GM12878 (cell line): ENCODE data around the gene DCAF17. TPM values are rescaled to one million over a fixed set of nuclear protein-coding genes. Genes with fewer than 3 reads are reported as not detected.

Source experiments
- ATAC-seq: fragments of 200-7000 bp; cut with Tn5 transposase; 3 replicates; pipeline ENCODE4 v1.9.1; 2020; ENCODE audit warnings: mild to moderate bottlenecking, moderate library complexity
- BruUV-seq: library from RNA; stranded (reverse); fragments of 400-500 nt; replicated peaks from 2 replicates; lab custom pipeline; 2021; lab: Mats Ljungman, UMichigan
- CTCF ChIA-PET: fragments of 300-600 bp; sonication (Branson Sonifier 250); formaldehyde crosslinking; extraction: SDS; loops from one replicate; lab custom pipeline; 2021; ENCODE audit warnings: inconsistent platforms; lab: Yijun Ruan, JAX
- POLR2A ChIA-PET: fragments of 350-600 bp; formaldehyde crosslinking; extraction: SDS; loops from one replicate; lab custom pipeline; 2021; ENCODE audit warnings: inconsistent platforms; lab: Charles Lee
- RAD21 ChIA-PET: fragments of 300-600 bp; sonication (Branson Sonifier 250); formaldehyde crosslinking; loops from one replicate; lab custom pipeline; 2023; ENCODE audit warnings: antibody characterized with exemption; ENCODE audit not compliant: unreplicated experiment; lab: Charles Lee
- SMC1A ChIA-PET: fragments of 300-600 bp; sonication (Branson Sonifier 250); formaldehyde crosslinking; loops from one replicate; lab custom pipeline; 2023; ENCODE audit not compliant: unreplicated experiment, uncharacterized antibody; lab: Charles Lee
- DNase-seq: peaks from one replicate; pipeline ENCODE4 v3.0.0-alpha.2; 2011; ENCODE audit warnings: low read depth, low spot score
- FAIRE-seq: peaks from 3 replicates; lab custom pipeline; 2011; peaks lifted over from hg19 to GRCh38; lab: Jason Lieb, UNC
- H2AFZ ChIP-seq: 2 replicates; pipeline ENCODE4 v1.6.0; 2011; ENCODE audit warnings: low read depth, low read length, control low read depth; ENCODE audit not compliant: control insufficient read depth
- H3K27ac ChIP-seq: 2 replicates; pipeline ENCODE4 v1.5.1; 2011; ENCODE audit warnings: control low read depth; ENCODE audit not compliant: control insufficient read depth, insufficient read depth
- H3K27me3 ChIP-seq, 2 experiments: replicated peaks in 1 of 2; 2 replicates each; pipeline versions ENCODE4 v1.6.0 to v1.6.1; 2011; ENCODE audit warnings: low read length in 1 of 2; ENCODE audit not compliant: control insufficient read depth in 2 of 2, insufficient read depth in 2 of 2
- H3K36me3 ChIP-seq, 2 experiments: 2 replicates each; pipeline ENCODE4 v1.5.1; 2011; ENCODE audit warnings: low read length in 1 of 2; ENCODE audit not compliant: control insufficient read depth in 2 of 2, insufficient read depth in 2 of 2
- H3K4me1 ChIP-seq: 2 replicates; pipeline ENCODE4 v1.6.1; 2011; ENCODE audit warnings: mild to moderate bottlenecking, low read length, moderate library complexity, mixed read lengths; ENCODE audit not compliant: control insufficient read depth, insufficient read depth
- H3K4me2 ChIP-seq: 2 replicates; pipeline ENCODE4 v1.6.0; 2011; ENCODE audit warnings: control low read depth; ENCODE audit not compliant: control insufficient read depth, insufficient read depth
- H3K4me3 ChIP-seq: fragments of 200-600 bp; sonication (generic); 2 replicates; pipeline ENCODE4 v1.5.1; 2016
- H3K79me2 ChIP-seq: 2 replicates; pipeline ENCODE4 v1.6.0; 2011; ENCODE audit warnings: low read length; ENCODE audit not compliant: control insufficient read depth, insufficient read depth
- H3K9ac ChIP-seq: 2 replicates; pipeline ENCODE4 v1.8.0; 2011; ENCODE audit warnings: low read length, control low read depth, mixed read lengths; ENCODE audit not compliant: control insufficient read depth, insufficient read depth
- H3K9me3 ChIP-seq: replicated peaks from 3 replicates; pipeline ENCODE4 v1.5.1; 2011; ENCODE audit warnings: mild to moderate bottlenecking, low read length; ENCODE audit not compliant: control insufficient read depth, insufficient read depth
- H4K20me1 ChIP-seq: 2 replicates; pipeline ENCODE4 v1.6.0; 2011; ENCODE audit not compliant: control insufficient read depth, insufficient read depth
- CHD2 ChIP-seq: IDR thresholded peaks from 2 replicates; pipeline ENCODE4 v1.6.1; 2011; ENCODE audit warnings: low read depth, low read length, improper control_type of control experiment, borderline replicate concordance
- EZH2 ChIP-seq: IDR thresholded peaks from 2 replicates; pipeline ENCODE4 v1.6.1; 2012; ENCODE audit warnings: low read depth, mild to moderate bottlenecking, control low read depth, inconsistent platforms, low read length, borderline replicate concordance; ENCODE audit not compliant: control insufficient read depth
- HDAC6 ChIP-seq: fragments of 200-600 bp; sonication (generic); IDR thresholded peaks from one replicate; pipeline ENCODE4 v1.8.0; 2017; ENCODE audit warnings: antibody characterized with exemption; ENCODE audit not compliant: unreplicated experiment
- NFYA ChIP-seq: IDR thresholded peaks from 2 replicates; pipeline ENCODE4 v1.6.1; 2011; ENCODE audit warnings: low read depth, mild to moderate bottlenecking, low read length, improper control_type of control experiment, borderline replicate concordance
- PAX8 ChIP-seq: fragments of 450-650 bp; IDR thresholded peaks from 2 replicates; pipeline ENCODE4 v1.6.1; 2017; ENCODE audit warnings: mild to moderate bottlenecking, moderate library complexity
- POLR2A ChIP-seq: IDR thresholded peaks from 2 replicates; pipeline ENCODE4 v1.6.1; 2011; ENCODE audit warnings: low read depth, mild to moderate bottlenecking, low read length
- RAD21 ChIP-seq: IDR thresholded peaks from 2 replicates; pipeline ENCODE4 v1.6.1; 2011; ENCODE audit warnings: mild to moderate bottlenecking, low read depth, low read length, moderate library complexity; ENCODE audit not compliant: insufficient read depth
- SMC3 ChIP-seq: IDR thresholded peaks from 2 replicates; pipeline ENCODE4 v1.6.1; 2011; ENCODE audit warnings: low read length, improper control_type of control experiment, borderline replicate concordance
- SREBF1 ChIP-seq: IDR thresholded peaks from 2 replicates; pipeline ENCODE4 v1.6.1; 2012; ENCODE audit warnings: mild to moderate bottlenecking, low read length
- TBL1XR1 ChIP-seq: IDR thresholded peaks from 2 replicates; pipeline ENCODE4 v1.6.1; 2012; ENCODE audit warnings: low read depth, low read length, improper control_type of control experiment
- WGBS: methylation state at CpG from one replicate; pipeline ENCODE4 v1.1.6; 2016; ENCODE audit warnings: low lambda C conversion rate; ENCODE audit not compliant: insufficient replicate concordance, insufficient coverage; ENCODE audit errors: missing lambda C conversion rate; 5-methylcytosine and 5-hydroxymethylcytosine counted together
- in situ Hi-C: fragments of 300-500 bp; cut with MboI; formaldehyde crosslinking; loops from 9 replicates; pipeline ENCODE4 v1.14.3; 2018; ENCODE audit warnings: mixed read lengths
- intact Hi-C: fragments of 100-400 bp; cut with micrococcal nuclease; formaldehyde crosslinking; loops from one replicate; pipeline ENCODE4 v1.14.2; 2022; ENCODE audit not compliant: unreplicated experiment
- polyA plus RNA-seq, 11 experiments: library from polyadenylated mRNA; depleted of rRNA in 4 of 11; unstranded in 6 of 11; stranded (reverse) in 5 of 11; fragments of >200 nt; fragmentation: Nextera tagmentation in 4 of 11; fragmentation: Illumina TruSeq in 1 of 11; extraction: Ambion mirVana in 4 of 11; extraction: Trizol in 1 of 11; gene quantifications; 1 replicate in 1 of 11; 2 replicates in 10 of 11; pipeline versions ENCODE4 v1.2.1 to v1.2.3, GENCODE V29; 2011 to 2016; ENCODE audit warnings: inconsistent platforms in 2 of 11, missing spikeins in 2 of 11, low read depth in 1 of 11
- total RNA-seq, 4 experiments: library from RNA; depleted of rRNA in 3 of 4; stranded (reverse); fragments of >200 nt in 3 of 4; fragmentation: Illumina TruSeq in 1 of 4; extraction: Trizol in 1 of 4; gene quantifications; 2 replicates each; pipeline versions ENCODE4 v1.2.1 to v1.2.3, GENCODE V29; 2013 to 2021
- TF ChIP-seq, protein P1 (sequence below): fragments of 150-350 bp; IDR thresholded peaks from 2 replicates; pipeline ENCODE4 v1.6.1; 2016; ENCODE audit warnings: low read depth, low read length
- TF ChIP-seq, protein P2 (sequence below): fragments of 450-650 bp; IDR thresholded peaks from 2 replicates; pipeline ENCODE4 v1.6.1; 2016; ENCODE audit warnings: mild to moderate bottlenecking, moderate library complexity, borderline replicate concordance
- TF ChIP-seq, protein P3 (sequence below): IDR thresholded peaks from 2 replicates; pipeline ENCODE4 v1.6.1; 2011; ENCODE audit warnings: mild to moderate bottlenecking, low read depth, low read length, moderate library complexity; ENCODE audit not compliant: insufficient replicate concordance

Gene DCAF17
- total and polyA plus RNA-seq, 10 of the 15 experiments (the other 5 are each of a cell fraction or from before 2014, with no cell fraction given) = 5.2 to 32.9 (median 23.4) TPM

DNA sequence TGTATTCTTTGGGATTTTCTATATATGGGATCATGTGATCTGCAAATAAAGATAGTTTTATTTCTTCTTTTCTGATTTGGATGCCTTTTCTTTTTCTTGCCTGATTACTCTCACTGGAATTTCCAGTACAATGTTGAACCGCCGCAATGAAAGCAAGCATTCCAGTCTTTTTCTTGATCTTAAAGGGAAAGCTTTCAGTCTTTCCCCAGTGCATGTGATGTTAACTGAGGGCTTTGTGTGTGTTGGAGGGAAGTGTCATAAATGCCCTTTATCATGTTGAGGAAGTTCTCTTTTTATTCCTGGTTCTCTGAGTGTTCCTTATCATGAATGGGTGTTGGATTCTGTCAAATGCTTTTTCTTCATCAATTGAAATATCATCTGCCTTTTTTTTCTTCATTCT, 71.3 kb downstream of the DCAF17 start:
- ChIA-PET RAD21 (no interaction called here), POLR2A (interaction anchor here (0.6 kb wide), 2 partner anchors 26 to 40 kb away, joined by 3 to 4 read pairs; no protein-coding TSS in a partner anchor), CTCF (interaction anchor here (1.5 kb wide), 1 partner anchor 36 kb away, joined by 4 read pairs; no protein-coding TSS in a partner anchor), SMC1A (interaction anchor here (0.6 to 1.5 kb wide), 7 partner anchors 10 to 1018 kb away, joined by 3 to 5 read pairs (median 3); partner anchors contain the start of gene CYBRD1)
- Histone ChIP-seq H3K27ac (no peak overlapping the region), H3K79me2 (no peaks in the 10 kb centered on the region), H3K27me3 (no peaks in the 10 kb centered on the region), H3K9ac (no peak overlapping the region), H3K4me2 (no peak overlapping the region), H4K20me1 (no peaks in the 10 kb centered on the region), H3K36me3 (no peaks in the 10 kb centered on the region), H3K4me1 (peaks cover 8% of the 10 kb centered on the region), H3K4me3 (no peak overlapping the region), H3K9me3 (no peaks in the 10 kb centered on the region; the same call in 2 of the 3 replicates), H2AFZ (no peak overlapping the region)
- FAIRE-seq = no peak
- WGBS = 50% methylated on average over 2 of the region's 2 CpGs
- in situ Hi-C loops = no loop called here
- intact Hi-C loops = no loop called here
- no peak for DNase-seq
- no peak for ATAC-seq
- BruUV-seq = no TSS peak
- no peak for TF ChIP-seq SMC3
- no peak for TF ChIP-seq CHD2
- TF ChIP-seq, protein P1, sequence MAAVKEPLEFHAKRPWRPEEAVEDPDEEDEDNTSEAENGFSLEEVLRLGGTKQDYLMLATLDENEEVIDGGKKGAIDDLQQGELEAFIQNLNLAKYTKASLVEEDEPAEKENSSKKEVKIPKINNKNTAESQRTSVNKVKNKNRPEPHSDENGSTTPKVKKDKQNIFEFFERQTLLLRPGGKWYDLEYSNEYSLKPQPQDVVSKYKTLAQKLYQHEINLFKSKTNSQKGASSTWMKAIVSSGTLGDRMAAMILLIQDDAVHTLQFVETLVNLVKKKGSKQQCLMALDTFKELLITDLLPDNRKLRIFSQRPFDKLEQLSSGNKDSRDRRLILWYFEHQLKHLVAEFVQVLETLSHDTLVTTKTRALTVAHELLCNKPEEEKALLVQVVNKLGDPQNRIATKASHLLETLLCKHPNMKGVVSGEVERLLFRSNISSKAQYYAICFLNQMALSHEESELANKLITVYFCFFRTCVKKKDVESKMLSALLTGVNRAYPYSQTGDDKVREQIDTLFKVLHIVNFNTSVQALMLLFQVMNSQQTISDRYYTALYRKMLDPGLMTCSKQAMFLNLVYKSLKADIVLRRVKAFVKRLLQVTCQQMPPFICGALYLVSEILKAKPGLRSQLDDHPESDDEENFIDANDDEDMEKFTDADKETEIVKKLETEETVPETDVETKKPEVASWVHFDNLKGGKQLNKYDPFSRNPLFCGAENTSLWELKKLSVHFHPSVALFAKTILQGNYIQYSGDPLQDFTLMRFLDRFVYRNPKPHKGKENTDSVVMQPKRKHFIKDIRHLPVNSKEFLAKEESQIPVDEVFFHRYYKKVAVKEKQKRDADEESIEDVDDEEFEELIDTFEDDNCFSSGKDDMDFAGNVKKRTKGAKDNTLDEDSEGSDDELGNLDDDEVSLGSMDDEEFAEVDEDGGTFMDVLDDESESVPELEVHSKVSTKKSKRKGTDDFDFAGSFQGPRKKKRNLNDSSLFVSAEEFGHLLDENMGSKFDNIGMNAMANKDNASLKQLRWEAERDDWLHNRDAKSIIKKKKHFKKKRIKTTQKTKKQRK = no peak
- TF ChIP-seq NFYA = no peak
- TF ChIP-seq PAX8 = no peak
- no peak for TF ChIP-seq TBL1XR1
- TF ChIP-seq SREBF1 = no peak
- TF ChIP-seq, protein P2, sequence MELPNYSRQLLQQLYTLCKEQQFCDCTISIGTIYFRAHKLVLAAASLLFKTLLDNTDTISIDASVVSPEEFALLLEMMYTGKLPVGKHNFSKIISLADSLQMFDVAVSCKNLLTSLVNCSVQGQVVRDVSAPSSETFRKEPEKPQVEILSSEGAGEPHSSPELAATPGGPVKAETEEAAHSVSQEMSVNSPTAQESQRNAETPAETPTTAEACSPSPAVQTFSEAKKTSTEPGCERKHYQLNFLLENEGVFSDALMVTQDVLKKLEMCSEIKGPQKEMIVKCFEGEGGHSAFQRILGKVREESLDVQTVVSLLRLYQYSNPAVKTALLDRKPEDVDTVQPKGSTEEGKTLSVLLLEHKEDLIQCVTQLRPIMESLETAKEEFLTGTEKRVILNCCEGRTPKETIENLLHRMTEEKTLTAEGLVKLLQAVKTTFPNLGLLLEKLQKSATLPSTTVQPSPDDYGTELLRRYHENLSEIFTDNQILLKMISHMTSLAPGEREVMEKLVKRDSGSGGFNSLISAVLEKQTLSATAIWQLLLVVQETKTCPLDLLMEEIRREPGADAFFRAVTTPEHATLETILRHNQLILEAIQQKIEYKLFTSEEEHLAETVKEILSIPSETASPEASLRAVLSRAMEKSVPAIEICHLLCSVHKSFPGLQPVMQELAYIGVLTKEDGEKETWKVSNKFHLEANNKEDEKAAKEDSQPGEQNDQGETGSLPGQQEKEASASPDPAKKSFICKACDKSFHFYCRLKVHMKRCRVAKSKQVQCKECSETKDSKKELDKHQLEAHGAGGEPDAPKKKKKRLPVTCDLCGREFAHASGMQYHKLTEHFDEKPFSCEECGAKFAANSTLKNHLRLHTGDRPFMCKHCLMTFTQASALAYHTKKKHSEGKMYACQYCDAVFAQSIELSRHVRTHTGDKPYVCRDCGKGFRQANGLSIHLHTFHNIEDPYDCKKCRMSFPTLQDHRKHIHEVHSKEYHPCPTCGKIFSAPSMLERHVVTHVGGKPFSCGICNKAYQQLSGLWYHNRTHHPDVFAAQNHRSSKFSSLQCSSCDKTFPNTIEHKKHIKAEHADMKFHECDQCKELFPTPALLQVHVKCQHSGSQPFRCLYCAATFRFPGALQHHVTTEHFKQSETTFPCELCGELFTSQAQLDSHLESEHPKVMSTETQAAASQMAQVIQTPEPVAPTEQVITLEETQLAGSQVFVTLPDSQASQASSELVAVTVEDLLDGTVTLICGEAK = no peak
- TF ChIP-seq POLR2A = no peak
- TF ChIP-seq RAD21 = no peak
- no peak for TF ChIP-seq EZH2
- no peak for TF ChIP-seq HDAC6
- TF ChIP-seq, protein P3, sequence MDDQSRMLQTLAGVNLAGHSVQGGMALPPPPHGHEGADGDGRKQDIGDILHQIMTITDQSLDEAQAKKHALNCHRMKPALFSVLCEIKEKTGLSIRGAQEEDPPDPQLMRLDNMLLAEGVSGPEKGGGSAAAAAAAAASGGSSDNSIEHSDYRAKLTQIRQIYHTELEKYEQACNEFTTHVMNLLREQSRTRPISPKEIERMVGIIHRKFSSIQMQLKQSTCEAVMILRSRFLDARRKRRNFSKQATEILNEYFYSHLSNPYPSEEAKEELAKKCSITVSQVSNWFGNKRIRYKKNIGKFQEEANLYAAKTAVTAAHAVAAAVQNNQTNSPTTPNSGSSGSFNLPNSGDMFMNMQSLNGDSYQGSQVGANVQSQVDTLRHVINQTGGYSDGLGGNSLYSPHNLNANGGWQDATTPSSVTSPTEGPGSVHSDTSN = no peak
